B cell (primary cell): ENCODE measurements around the gene ABHD17B. TPM values are rescaled to one million over a fixed set of nuclear protein-coding genes. Genes with fewer than 3 reads are reported as not detected.

Experiments
- ATAC-seq: fragments of 200-7000 bp; cut with Tn5 transposase; one replicate; pipeline ENCODE4 v1.10.0; 2021; ENCODE audit warnings: low read depth, mild to moderate bottlenecking, moderate number of reproducible peaks, moderate library complexity
- CTCF ChIA-PET: fragments of 350-600 bp; sonication (Branson Sonifier 250); formaldehyde crosslinking; loops from one replicate; lab custom pipeline; 2021; ENCODE audit warnings: antibody characterized with exemption, inconsistent platforms; lab: Charles Lee
- POLR2A ChIA-PET: fragments of 350-600 bp; sonication (Branson Sonifier 250); formaldehyde crosslinking; loops from one replicate; lab custom pipeline; 2021; ENCODE audit warnings: antibody characterized with exemption; lab: Charles Lee
- DNase-seq: peaks from one replicate; pipeline ENCODE4 v3.0.0; 2013
- H2AFZ ChIP-seq: 2 replicates; pipeline ENCODE4 v1.6.1; 2012; ENCODE audit warnings: mild to moderate bottlenecking, low read depth, low read length; ENCODE audit not compliant: insufficient read depth, poor library complexity, severe bottlenecking
- H3K27ac ChIP-seq, 2 donors: 1 replicate in 1 of 2; 2 replicates in 1 of 2; pipeline ENCODE4 v1.5.1; 2012 to 2013; ENCODE audit warnings: low read length in 2 of 2, mild to moderate bottlenecking in 2 of 2, moderate library complexity in 1 of 2
- H3K27me3 ChIP-seq, 4 experiments: fragments of 200-600 bp in 1 of 4; sonication (generic) in 1 of 4; replicated peaks in 1 of 4; 1 replicate in 2 of 4; 2 replicates in 2 of 4; pipeline versions ENCODE4 v1.6.1 to v1.7.0; 2013 to 2016; ENCODE audit warnings: low read length in 3 of 4, mild to moderate bottlenecking in 2 of 4, mixed read lengths in 1 of 4, moderate library complexity in 1 of 4; ENCODE audit not compliant: insufficient read depth in 4 of 4, control insufficient read depth in 3 of 4; ENCODE audit errors: control extremely low read depth in 1 of 4
- H3K36me3 ChIP-seq, 2 experiments: replicated peaks in 1 of 2; 1 replicate in 1 of 2; 2 replicates in 1 of 2; pipeline versions ENCODE4 v1.6.1 to v1.7.1; 2013; ENCODE audit warnings: low read length in 1 of 2; ENCODE audit not compliant: insufficient read depth in 2 of 2, control insufficient read depth in 1 of 2; ENCODE audit errors: control extremely low read depth in 1 of 2, extremely low read depth in 1 of 2
- H3K4me1 ChIP-seq, 2 donors: fragments of 200-600 bp in 1 of 2; sonication (generic) in 1 of 2; 1 replicate in 1 of 2; 2 replicates in 1 of 2; pipeline versions ENCODE4 v1.5.1 to v1.6.1; 2013 to 2017; ENCODE audit warnings: low read length in 2 of 2; ENCODE audit not compliant: control insufficient read depth in 2 of 2, insufficient read depth in 2 of 2
- H3K4me2 ChIP-seq: replicated peaks from 2 replicates; pipeline ENCODE3; 2012; ENCODE audit warnings: mild to moderate bottlenecking, low read depth, low read length; ENCODE audit not compliant: poor library complexity, severe bottlenecking
- H3K4me3 ChIP-seq, 5 experiments: fragments of 200-600 bp in 1 of 5; sonication (generic) in 1 of 5; 1 replicate in 3 of 5; 2 replicates in 2 of 5; pipeline versions ENCODE4 v1.5.1 to v1.7.0; 2011 to 2016; ENCODE audit warnings: low read length in 4 of 5, mild to moderate bottlenecking in 4 of 5, low read depth in 2 of 5, control low read depth in 1 of 5, moderate library complexity in 1 of 5; ENCODE audit not compliant: insufficient read depth in 1 of 5; ENCODE audit errors: control extremely low read depth in 1 of 5, extremely low read depth in 1 of 5
- H3K79me2 ChIP-seq: fragments of 200-600 bp; sonication (generic); one replicate; pipeline ENCODE4 v1.6.0; 2016; ENCODE audit warnings: low read length; ENCODE audit not compliant: control insufficient read depth, insufficient read depth
- H3K9ac ChIP-seq: fragments of 200-600 bp; sonication (generic); 2 replicates; pipeline ENCODE4 v1.6.1; 2017; ENCODE audit warnings: mild to moderate bottlenecking, low read length, moderate library complexity
- H3K9me3 ChIP-seq, 3 donors: one replicate each; pipeline versions ENCODE4 v1.6.1 to v1.7.1; 2013; ENCODE audit warnings: low read length in 2 of 3; ENCODE audit not compliant: control insufficient read depth in 2 of 3, insufficient read depth in 1 of 3; ENCODE audit errors: control extremely low read depth in 1 of 3
- H4K20me1 ChIP-seq: 2 replicates; pipeline ENCODE4 v1.6.0; 2012; ENCODE audit warnings: mild to moderate bottlenecking, low read length; ENCODE audit not compliant: insufficient read depth, control insufficient read depth, poor library complexity, severe bottlenecking
- H3K27ac Mint-ChIP-seq: one replicate; pipeline ENCODE4 v1.8.0; 2021; ENCODE audit warnings: mixed read lengths
- H3K27me3 Mint-ChIP-seq: one replicate; pipeline ENCODE4 v1.8.0; 2021; ENCODE audit warnings: mixed read lengths
- H3K4me1 Mint-ChIP-seq: one replicate; pipeline ENCODE4 v1.8.0; 2021; ENCODE audit warnings: mixed read lengths
- H3K4me3 Mint-ChIP-seq: one replicate; pipeline ENCODE4 v1.8.0; 2021; ENCODE audit warnings: mixed read lengths
- H3K9me3 Mint-ChIP-seq: one replicate; pipeline ENCODE4 v1.8.0; 2022; ENCODE audit warnings: mixed read lengths; ENCODE audit not compliant: insufficient read depth
- CTCF ChIP-seq: fragments of 200-600 bp; IDR thresholded peaks from one replicate; pipeline ENCODE4 v1.8.0; 2022; ENCODE audit warnings: antibody characterized with exemption, mild to moderate bottlenecking
- EZH2 ChIP-seq: IDR thresholded peaks from 2 replicates; pipeline ENCODE4 v1.6.1; 2012; ENCODE audit warnings: borderline replicate concordance, low read depth, mild to moderate bottlenecking, moderate library complexity, low read length; ENCODE audit not compliant: insufficient read depth, poor library complexity, severe bottlenecking
- WGBS: methylation state at CpG from one replicate; pipeline ENCODE4 v1.1.5; 2013; ENCODE audit warnings: missing lambda C conversion rate; ENCODE audit not compliant: insufficient coverage; 5-methylcytosine and 5-hydroxymethylcytosine counted together
- intact Hi-C: fragments of 100-400 bp; cut with micrococcal nuclease; formaldehyde crosslinking; loops from one replicate; pipeline ENCODE4 v1.10.0; 2022
- polyA plus RNA-seq: library from polyadenylated mRNA; depleted of rRNA; stranded (reverse); fragments of >200 nt; gene quantifications from 2 replicates; pipeline ENCODE4 v1.2.3, GENCODE V29; 2012
- total RNA-seq, 2 donors: library from RNA; stranded (reverse); fragments of 120-200 nt in 1 of 2; gene quantifications; 1 replicate in 1 of 2; 2 replicates in 1 of 2; pipeline versions ENCODE4 v1.2.3 to v1.2.4, GENCODE V29; 2013 to 2022

The ABHD17B gene
- total and polyA plus RNA-seq, 2 donors (not counting 1 experiment from before 2014, with no cell fraction given): 11.3 to 24.4 TPM

- peak overlapping the region; percentile 100 for H3K4me3 Mint-ChIP-seq
- no peak for TF ChIP-seq CTCF
- no peak for TF ChIP-seq EZH2
- Histone ChIP-seq H3K4me3 (peak overlapping the region in 4 of 5 experiments; percentile 5 to 99 (median 78)), H3K27ac (no peak overlapping the region), H3K4me1 (peaks cover 25 to 26% of the 10 kb centered on the region in 2 donors), H3K9ac (peak overlapping the region; percentile 91), H4K20me1 (peaks cover 29% of the 10 kb centered on the region), H3K4me2 (peak overlapping the region; percentile 84), H3K79me2 (peaks cover 89% of the 10 kb centered on the region), H3K27me3 (no peaks in the 10 kb centered on the region), H2AFZ (no peak overlapping the region), H3K36me3 (no peaks in the 10 kb centered on the region), H3K9me3 (no peaks in the 10 kb centered on the region)
- ATAC-seq: no peak
- POLR2A ChIA-PET: interaction anchor here (0.5 kb wide), 1 partner anchor 8 kb away, joined by 7 read pairs; no protein-coding TSS in a partner anchor
- intact Hi-C loops: no loop called here
- no peaks in the 10 kb centered on the region for H3K9me3 Mint-ChIP-seq
- no CpG with 5 or more reads among the region's 1 CpG for WGBS
- CTCF ChIA-PET: interaction anchor here (0.9 kb wide), 1 partner anchor 90 kb away, joined by 3 read pairs; no protein-coding TSS in a partner anchor
- DNase-seq: no peak
- no peaks in the 10 kb centered on the region for H3K27me3 Mint-ChIP-seq
- no peak overlapping the region for H3K27ac Mint-ChIP-seq
- peaks cover 66% of the 10 kb centered on the region for H3K4me1 Mint-ChIP-seq
Measured at GRCh38 chr9:71908825-71909224, 2.2 kb downstream of the ABHD17B start.

- TF ChIP-seq EZH2 (no peak), CTCF (no peak)
- Mint-ChIP-seq H3K27me3 (no peaks in the 10 kb centered on the region), H3K4me3 (no peak overlapping the region), H3K4me1 (peaks cover 73% of the 10 kb centered on the region), H3K27ac (no peak overlapping the region), H3K9me3 (no peaks in the 10 kb centered on the region)
- Histone ChIP-seq H4K20me1 (peaks cover 5% of the 10 kb centered on the region), H3K4me2 (no peak overlapping the region), H3K27ac (peak overlapping the region in 1 of 2 donors; percentile 81), H2AFZ (no peak overlapping the region), H3K79me2 (peaks cover 94% of the 10 kb centered on the region), H3K4me3 (no peak overlapping the region), H3K4me1 (peaks cover 37 to 51% of the 10 kb centered on the region in 2 donors), H3K36me3 (no peaks in the 10 kb centered on the region), H3K9me3 (no peaks in the 10 kb centered on the region), H3K27me3 (no peaks in the 10 kb centered on the region), H3K9ac (no peak overlapping the region)
- intact Hi-C loops: no loop called here
- DNase-seq: no peak
- ChIA-PET CTCF (no interaction called here), POLR2A (interaction anchor here (0.6 kb wide), 2 partner anchors 41 to 182 kb away, joined by 3 read pairs; no protein-coding TSS in a partner anchor)
- no peak for ATAC-seq
- no CpG with 5 or more reads among the region's 2 CpGs for WGBS
Measured at GRCh38 chr9:71904076-71904475, 6.9 kb downstream of the ABHD17B start.
